ENCODE results near the gene LRRC3.

Gene LRRC3

GRCh38 chr21:44456915-44457736 is 1.8 kb downstream of the LRRC3 start:
- TF ChIP-seq CTCF (conservative IDR thresholded peaks at IDR 0.05) = no peak
- H3K27ac ChIP-seq = no peak overlapping the region

GRCh38 chr21:44458971-44459711 is 3.8 kb downstream of the LRRC3 start:
- no peak for TF ChIP-seq CTCF (conservative IDR thresholded peaks at IDR 0.05)
- H3K27ac ChIP-seq = no peak overlapping the region

GRCh38 chr21:44459712-44460440 is 4.6 kb downstream of the LRRC3 start:
- no peak overlapping the region for H3K27ac ChIP-seq
- TF ChIP-seq CTCF (conservative IDR thresholded peaks at IDR 0.05) = no peak

- no peak overlapping the region for H3K27ac ChIP-seq
- no peak for TF ChIP-seq CTCF (conservative IDR thresholded peaks at IDR 0.05)
Measured at GRCh38 chr21:44460441-44460755, 5.1 kb downstream of the LRRC3 start.

- no peak for TF ChIP-seq CTCF (conservative IDR thresholded peaks at IDR 0.05)
- no peak overlapping the region for H3K27ac ChIP-seq
Measured at GRCh38 chr21:44461005-44461404, 5.7 kb downstream of the LRRC3 start.

GRCh38 chr21:44461464-44462001 is 6.2 kb downstream of the LRRC3 start:
- TF ChIP-seq CTCF (conservative IDR thresholded peaks at IDR 0.05) = peak; percentile 69
- no peak overlapping the region for H3K27ac ChIP-seq
